H1 (cell line): Measurements from ENCODE around the gene GLCE. TPM values are rescaled to one million over a fixed set of nuclear protein-coding genes. Genes with fewer than 3 reads are reported as not detected.

Experiments
- NANOG ChIP-seq: IDR thresholded peaks from 2 replicates; pipeline ENCODE4 v1.6.1; 2011; ENCODE audit warnings: low read length, low read depth, mild to moderate bottlenecking, inconsistent platforms; ENCODE audit not compliant: insufficient read depth, poor library complexity, severe bottlenecking
- RNF2 ChIP-seq: fragments of 200-900, 300-1000 bp; sonication (generic); IDR thresholded peaks from 2 replicates; pipeline ENCODE4 v1.7.1; 2016; ENCODE audit warnings: borderline replicate concordance, low read depth, mild to moderate bottlenecking, antibody characterized with exemption, low read length; ENCODE audit not compliant: poor library complexity, severe bottlenecking; ENCODE audit errors: missing control alignments
- SP1 ChIP-seq: IDR thresholded peaks from 2 replicates; pipeline ENCODE4 v1.6.1; 2011; ENCODE audit warnings: low read depth, low read length
- polyA plus RNA-seq, 7 experiments: library from polyadenylated mRNA; depleted of rRNA in 3 of 7; stranded (reverse) in 5 of 7; unstranded in 2 of 7; fragments of >200 nt in 5 of 7; fragments of 200-250 nt in 2 of 7; gene quantifications; 1 replicate in 5 of 7; 2 replicates in 1 of 7; 4 replicates in 1 of 7; pipeline versions ENCODE4 v1.2.1 to v1.2.3, GENCODE V29; 2011 to 2013; ENCODE audit warnings: missing spikeins in 2 of 7, mixed read lengths in 2 of 7
- total RNA-seq: library from RNA; stranded (reverse); fragmentation: NEBNext Ultra II Directional; extraction: Animal tissue kit (Norgen Biotek cat#: 25700); gene quantifications from 2 replicates; pipeline ENCODE4 v1.2.1, GENCODE V29; 2021

The GLCE gene
- total and polyA plus RNA-seq, 2 of the 8 experiments (the other 6 are each of a cell fraction or from before 2014, with no cell fraction given): 17.1 to 22.7 TPM

DNA sequence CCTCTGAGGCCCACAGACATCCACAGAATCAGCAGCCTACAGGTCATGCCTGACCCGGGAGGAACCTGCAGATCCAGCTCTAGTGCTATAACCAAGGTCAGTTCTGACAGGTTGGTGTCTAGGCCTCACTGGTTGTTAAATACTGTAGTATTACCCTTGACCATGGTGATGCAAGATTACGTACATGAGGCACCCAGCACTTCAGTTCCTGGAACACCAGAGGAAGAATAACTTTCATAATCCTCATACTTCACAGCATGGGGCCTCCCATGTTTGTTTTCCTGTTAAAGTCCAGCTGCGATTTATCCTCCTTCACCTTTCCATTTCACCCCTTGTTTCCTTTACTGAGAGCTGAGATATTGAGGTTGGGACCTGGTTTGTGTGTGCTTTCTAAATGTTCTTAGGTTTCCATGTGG lies 34.4 kb upstream of the GLCE start (continued):
- TF ChIP-seq RNF2 (no peak), SP1 (no peak), NANOG (no peak)
